HCEC 1CT (cell line): ENCODE measurements around the gene PCDHA1.
"Not testable (repeated sequence)": the region's sequence is repeated elsewhere in the genome, so short reads cannot be mapped to it uniquely, and the experiment has no call there.

ENCODE experiments used
- DNase-seq: peaks from one replicate; pipeline ENCODE4 v3.0.0-alpha.2; 2017

Gene PCDHA1

DNA sequence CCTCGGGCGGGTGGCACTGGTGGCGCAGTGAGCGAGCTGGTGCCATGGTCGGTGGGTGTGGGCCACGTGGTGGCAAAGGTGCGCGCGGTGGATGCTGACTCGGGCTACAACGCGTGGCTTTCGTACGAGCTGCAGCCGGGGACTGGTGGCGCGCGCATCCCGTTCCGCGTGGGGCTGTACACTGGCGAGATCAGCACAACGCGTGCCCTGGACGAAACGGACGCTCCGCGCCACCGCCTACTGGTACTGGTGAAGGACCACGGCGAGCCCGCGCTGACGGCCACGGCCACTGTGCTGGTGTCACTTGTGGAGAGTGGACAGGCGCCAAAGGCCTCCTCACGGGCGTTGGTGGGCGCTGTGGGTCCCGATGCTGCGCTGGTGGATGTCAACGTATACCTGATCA is 22.9 kb downstream of the PCDHA1 start:
- DNase-seq = no peak

GRCh38 chr5:140821375-140822280 is 35.7 kb downstream of the PCDHA1 start, which contains the start of gene PCDHA5:
PCDHA5 (plus strand) TSS chr5:140821613.
- no peak for DNase-seq

DNA sequence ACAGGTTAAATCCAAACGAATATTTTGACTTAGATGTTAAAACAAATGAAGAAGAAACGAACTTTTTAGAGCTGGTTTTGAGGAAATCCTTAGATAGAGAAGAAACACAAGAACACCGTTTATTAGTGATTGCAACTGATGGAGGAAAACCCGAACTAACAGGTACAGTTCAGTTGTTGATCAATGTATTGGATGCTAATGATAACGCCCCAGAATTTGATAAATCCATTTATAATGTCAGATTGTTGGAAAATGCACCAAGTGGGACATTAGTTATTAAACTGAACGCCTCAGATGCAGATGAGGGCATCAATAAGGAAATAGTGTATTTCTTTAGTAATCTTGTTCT is 36.3 kb downstream of the PCDHA1 start:
- DNase-seq = no peak

DNA sequence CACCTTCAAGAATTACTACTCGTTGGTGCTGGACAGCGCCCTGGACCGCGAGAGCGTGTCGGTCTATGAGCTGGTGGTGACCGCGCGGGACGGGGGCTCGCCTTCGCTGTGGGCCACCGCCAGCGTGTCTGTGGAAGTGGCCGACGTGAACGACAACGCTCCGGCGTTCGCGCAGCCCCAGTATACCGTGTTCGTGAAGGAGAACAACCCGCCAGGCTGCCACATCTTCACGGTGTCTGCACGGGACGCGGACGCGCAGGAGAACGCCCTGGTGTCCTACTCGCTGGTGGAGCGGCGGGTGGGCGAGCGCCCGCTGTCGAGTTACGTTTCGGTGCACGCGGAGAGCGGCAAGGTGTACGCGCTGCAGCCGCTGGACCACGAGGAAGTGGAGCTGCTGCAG is 37.0 kb downstream of the PCDHA1 start:
- DNase-seq = not testable (repeated sequence)

DNA sequence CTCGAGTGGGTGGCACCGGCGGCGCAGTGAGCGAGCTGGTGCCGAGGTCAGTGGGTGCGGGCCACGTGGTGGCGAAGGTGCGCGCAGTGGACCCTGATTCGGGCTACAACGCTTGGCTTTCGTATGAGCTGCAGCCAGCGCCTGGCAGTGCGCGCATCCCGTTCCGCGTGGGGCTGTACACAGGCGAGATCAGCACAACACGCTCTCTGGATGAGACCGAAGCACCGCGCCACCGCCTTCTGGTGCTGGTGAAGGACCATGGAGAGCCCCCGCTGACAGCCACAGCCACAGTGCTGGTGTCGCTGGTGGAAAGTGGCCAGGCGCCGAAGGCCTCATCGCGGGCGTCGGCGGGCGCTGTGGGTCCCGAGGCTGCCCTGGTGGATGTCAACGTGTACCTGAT is 37.5 kb downstream of the PCDHA1 start:
- no peak for DNase-seq

DNA sequence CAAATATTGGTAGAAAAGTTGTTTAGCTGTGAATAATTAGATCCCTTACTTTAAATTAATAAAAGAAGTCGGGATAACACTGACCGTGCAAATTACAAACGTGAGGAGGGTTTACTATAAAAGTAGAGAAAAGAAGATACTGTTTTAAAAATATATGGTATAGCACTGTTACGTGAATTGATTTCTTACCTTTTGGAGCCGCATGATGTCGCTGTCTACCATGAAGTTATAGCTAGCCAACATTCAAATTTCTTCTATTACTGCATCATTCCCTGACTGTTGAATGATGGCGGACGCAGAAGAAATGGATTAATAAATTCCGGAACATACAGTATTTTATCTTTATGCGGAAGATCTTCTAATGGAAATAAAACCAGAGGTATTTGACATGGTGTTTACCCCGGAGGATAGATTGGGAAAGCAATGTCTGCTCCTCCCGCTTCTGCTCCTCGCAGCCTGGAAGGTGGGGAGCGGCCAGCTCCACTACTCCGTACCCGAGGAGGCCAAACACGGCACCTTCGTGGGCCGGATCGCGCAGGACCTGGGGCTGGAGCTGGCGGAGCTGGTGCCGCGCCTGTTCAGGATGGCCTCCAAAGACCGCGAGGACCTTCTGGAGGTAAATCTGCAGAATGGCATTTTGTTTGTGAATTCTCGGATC is 41.9 kb downstream of the PCDHA1 start, which contains the start of gene PCDHA6:
Gene PCDHA6 (plus strand): TSS at position 257 of the 658 bp plus-strand sequence. CDS start 132 bp downstream, at position 389.
- no peak for DNase-seq

DNA sequence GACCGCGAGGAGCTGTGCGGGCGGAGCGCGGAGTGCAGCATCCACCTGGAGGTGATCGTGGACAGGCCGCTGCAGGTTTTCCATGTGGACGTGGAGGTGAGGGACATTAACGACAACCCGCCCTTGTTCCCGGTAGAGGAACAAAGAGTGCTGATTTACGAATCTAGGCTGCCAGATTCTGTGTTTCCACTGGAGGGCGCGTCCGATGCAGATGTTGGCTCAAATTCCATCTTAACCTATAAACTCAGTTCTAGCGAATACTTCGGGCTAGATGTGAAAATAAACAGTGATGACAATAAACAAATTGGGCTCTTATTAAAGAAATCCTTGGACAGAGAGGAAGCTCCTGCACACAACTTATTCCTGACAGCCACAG is 42.4 kb downstream of the PCDHA1 start:
- no peak for DNase-seq

GRCh38 chr5:140829511-140830501 is 43.9 kb downstream of the PCDHA1 start:
- DNase-seq = not testable (repeated sequence)

GRCh38 chr5:140833993-140834392 is 48.1 kb downstream of the PCDHA1 start, which contains the start of gene PCDHA7:
PCDHA7 (plus strand) TSS chr5:140834269; CDS start chr5:140834384, 115 bp downstream.
- DNase-seq = no peak

DNA sequence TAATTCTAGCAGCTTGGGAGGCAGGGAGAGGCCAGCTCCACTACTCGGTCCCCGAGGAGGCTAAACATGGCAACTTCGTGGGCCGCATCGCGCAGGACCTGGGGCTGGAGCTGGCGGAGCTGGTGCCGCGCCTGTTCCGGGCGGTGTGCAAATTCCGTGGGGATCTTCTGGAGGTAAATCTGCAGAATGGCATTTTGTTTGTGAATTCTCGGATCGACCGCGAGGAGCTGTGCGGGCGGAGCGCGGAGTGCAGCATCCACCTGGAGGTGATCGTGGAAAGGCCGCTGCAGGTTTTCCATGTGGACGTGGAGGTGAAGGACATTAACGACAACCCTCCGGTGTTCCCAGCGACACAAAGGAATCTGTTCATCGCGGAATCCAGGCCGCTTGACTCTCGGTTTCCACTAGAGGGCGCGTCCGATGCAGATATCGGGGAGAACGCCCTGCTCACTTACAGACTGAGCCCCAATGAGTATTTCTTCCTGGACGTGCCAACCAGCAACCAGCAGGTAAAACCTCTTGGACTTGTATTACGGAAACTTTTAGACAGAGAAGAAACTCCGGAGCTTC is 48.6 kb downstream of the PCDHA1 start:
- DNase-seq = not testable (repeated sequence)

GRCh38 chr5:140835622-140836510 is 49.9 kb downstream of the PCDHA1 start:
- no peak for DNase-seq

DNA sequence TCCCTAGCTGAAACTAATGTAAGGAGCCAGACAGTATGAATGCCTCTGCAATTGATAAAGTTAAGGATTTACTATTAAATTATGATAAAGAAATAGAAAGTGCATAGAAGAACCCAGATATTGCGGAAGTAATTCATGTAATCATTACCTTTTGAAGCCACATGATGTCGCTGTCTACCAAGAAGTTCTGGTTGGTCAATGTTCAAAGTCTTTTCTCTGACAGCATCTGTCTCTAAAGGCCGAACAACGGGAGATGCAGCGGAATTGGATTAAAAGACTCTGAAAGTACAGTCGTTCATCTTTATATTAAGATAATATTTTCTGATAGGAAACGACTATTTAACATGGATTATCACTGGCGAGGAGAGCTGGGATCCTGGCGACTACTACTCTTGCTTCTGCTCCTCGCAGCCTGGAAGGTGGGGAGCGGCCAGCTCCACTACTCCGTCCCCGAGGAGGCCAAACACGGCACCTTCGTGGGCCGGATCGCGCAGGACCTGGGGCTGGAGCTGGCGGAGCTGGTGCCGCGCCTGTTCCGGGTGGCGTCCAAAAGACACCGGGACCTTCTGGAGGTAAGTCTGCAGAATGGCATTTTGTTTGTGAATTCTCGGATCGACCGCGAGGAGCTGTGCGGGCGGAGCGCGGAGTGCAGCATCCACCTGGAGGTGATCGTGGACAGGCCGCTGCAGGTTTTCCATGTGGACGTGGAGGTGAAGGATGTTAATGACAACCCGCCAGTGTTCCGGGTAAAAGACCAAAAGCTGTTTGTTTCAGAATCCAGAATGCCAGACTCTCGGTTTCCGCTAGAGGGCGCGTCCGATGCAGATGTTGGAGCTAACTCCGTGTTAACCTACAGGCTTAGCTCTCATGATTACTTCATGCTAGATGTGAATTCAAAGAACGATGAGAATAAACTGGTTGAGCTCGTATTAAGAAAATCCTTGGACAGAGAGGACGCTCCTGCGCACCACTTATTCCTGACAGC is 55.3 kb downstream of the PCDHA1 start, which contains the start of gene PCDHA8:
Gene PCDHA8 (plus strand): TSS at position 210 of the 985 bp plus-strand sequence. CDS start 135 bp downstream, at position 345.
- no peak for DNase-seq

DNA sequence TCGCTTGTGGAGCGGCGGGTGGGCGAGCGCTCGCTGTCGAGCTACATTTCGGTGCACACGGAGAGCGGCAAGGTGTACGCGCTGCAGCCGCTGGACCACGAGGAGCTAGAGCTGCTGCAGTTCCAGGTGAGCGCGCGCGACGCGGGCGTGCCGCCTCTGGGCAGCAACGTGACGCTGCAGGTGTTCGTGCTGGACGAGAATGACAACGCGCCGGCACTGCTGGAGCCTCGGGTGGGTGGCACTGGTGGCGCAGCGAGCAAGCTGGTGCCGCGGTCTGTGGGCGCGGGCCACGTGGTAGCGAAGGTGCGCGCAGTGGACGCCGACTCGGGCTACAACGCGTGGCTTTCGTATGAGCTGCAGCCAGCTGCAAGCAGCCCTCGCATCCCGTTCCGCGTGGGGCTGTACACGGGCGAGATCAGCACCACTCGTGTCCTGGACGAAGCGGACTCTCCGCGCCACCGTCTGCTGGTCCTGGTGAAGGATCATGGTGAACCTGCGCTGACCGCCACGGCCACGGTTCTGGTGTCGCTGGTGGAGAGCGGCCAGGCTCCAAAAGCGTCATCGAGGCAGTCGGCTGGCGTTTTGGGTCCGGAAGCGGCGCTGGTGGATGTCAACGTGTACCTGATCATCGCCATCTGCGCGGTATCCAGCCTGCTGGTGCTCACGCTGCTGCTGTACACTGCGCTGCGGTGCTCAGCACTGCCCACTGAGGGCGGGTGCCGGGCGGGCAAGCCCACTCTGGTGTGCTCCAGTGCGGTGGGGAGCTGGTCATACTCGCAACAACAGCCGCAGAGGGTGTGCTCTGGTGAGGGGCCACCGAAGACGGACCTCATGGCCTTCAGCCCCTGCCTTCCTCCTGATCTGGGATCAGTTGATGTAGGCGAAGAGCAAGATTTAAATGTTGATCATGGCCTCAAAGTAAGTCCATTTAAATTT is 57.1 kb downstream of the PCDHA1 start:
- DNase-seq = no peak

DNA sequence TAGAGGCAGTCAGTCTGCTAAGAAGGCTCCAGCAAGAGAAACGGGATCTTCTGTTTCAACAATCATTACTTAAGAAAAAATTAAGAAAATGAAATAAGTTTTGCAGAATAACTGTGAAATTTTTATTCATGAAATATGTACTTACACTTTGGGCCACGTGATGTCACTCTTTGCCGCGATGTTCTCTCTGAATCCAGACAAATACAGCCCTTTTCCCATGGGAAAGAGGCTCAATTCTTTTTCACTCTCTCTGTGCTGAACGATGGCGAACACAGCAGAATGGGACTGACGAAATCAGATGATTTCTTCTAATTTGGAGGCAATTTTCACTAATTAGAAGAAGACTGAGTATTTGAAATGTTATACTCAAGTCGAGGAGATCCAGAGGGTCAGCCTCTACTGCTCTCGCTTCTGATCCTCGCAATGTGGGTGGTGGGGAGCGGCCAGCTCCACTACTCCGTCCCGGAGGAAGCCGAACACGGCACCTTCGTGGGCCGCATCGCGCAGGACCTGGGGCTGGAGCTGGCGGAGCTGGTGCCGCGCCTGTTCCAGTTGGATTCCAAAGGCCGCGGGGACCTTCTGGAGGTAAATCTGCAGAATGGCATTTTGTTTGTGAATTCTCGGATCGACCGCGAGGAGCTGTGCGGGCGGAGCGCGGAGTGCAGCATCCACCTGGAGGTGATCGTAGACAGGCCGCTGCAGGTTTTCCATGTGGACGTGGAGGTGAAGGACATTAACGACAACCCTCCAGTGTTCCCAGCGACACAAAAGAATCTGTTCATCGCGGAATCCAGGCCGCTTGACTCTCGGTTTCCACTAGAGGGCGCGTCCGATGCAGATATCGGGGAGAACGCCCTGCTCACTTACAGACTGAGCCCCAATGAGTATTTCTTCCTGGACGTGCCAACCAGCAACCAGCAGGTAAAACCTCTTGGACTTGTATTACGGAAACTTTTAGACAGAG is 62.5 kb downstream of the PCDHA1 start, which contains the start of gene PCDHA9:
Gene PCDHA9 (plus strand): TSS at position 244 of the 964 bp plus-strand sequence. CDS start 114 bp downstream, at position 358.
- not testable (repeated sequence) for DNase-seq

GRCh38 chr5:140849831-140850634 is 64.1 kb downstream of the PCDHA1 start:
- not testable (repeated sequence) for DNase-seq
